Measurements from ENCODE around the gene MEGF11. TPM values are rescaled to one million over a fixed set of nuclear protein-coding genes. Genes with fewer than 3 reads are reported as not detected.
A peak's percentile ranks its signal among the peaks of the same experiment; 100 is the strongest.
"Not testable (repeated sequence)": the region's sequence is repeated elsewhere in the genome, so short reads cannot be mapped to it uniquely, and the experiment has no call there.

The MEGF11 gene
- total RNA-seq, 4 donors from 2014 or later, result 0.20 TPM; not detected in 3

DNA sequence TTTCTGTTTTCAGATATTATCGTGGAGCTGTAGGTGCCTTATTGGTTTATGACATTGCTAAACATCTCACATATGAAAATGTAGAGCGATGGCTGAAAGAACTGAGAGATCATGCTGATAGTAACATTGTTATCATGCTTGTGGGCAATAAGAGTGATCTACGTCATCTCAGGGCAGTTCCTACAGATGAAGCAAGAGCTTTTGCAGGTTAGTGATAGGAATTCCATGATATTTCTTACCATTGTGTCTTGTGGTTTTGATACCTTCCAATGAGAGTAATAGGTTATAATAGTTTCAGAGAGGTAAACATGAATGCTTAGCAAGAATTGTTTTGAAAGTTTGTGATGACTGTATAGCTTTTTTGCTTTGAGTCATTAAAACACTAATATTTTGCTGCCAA, 375.8 kb downstream of the MEGF11 start:
- intact Hi-C loops (cut with DNase I), result no loop called here
- no peaks in the 10 kb centered on the region for H3K9me3 ChIP-seq
- WGBS, 2 donors, result 89 to 94% methylated on average over 3 of the region's 3 CpGs
- no peaks in the 10 kb centered on the region for H3K27me3 ChIP-seq
- TF ChIP-seq CTCF (IDR thresholded peaks at IDR 0.05), result no peak
- no peak for TF ChIP-seq POLR2A (IDR thresholded peaks at IDR 0.05)
- no peak overlapping the region for H3K4me3 ChIP-seq (replicated peaks in 1 of 3)
- H3K27ac ChIP-seq, result no peak overlapping the region
- DNase-seq, result no peak
- H3K36me3 ChIP-seq, result peaks cover 31 to 32% of the 10 kb centered on the region in 2 donors
- H3K4me1 ChIP-seq, result peaks cover 4 to 24% of the 10 kb centered on the region in 2 donors

DNA sequence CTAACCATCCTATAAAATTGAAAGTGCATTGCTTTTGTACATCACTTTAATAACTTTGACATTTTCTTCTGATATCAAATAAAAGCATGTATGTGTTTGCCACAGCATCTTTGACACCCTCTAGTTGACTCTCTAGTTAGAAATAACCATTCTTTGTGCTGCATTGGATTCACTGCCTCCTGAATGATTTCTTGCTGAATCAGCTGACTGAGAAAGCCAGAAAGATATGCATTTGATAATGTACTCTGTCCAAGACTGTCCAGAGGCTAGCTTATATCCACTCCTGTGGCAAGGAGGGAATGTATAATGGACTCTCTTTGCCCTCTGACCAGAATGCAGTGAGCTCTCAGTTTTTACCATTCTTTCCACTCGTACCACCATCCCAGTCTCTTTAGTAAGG, 378.1 kb downstream of the MEGF11 start:
- Histone ChIP-seq H3K27me3 (no peaks in the 10 kb centered on the region), H3K4me3 (replicated peaks in 1 of 3) (no peak overlapping the region), H3K4me1 (peaks cover 14 to 20% of the 10 kb centered on the region in 2 donors), H3K27ac (no peak overlapping the region), H3K9me3 (no peaks in the 10 kb centered on the region), H3K36me3 (peaks cover 29 to 31% of the 10 kb centered on the region in 2 donors)
- WGBS, 2 donors, result 90 to 92% methylated on average over 1 of the region's 1 CpG
- no peak for DNase-seq
- no peak for TF ChIP-seq CTCF (IDR thresholded peaks at IDR 0.05)
- no peak for TF ChIP-seq POLR2A (IDR thresholded peaks at IDR 0.05)
- intact Hi-C loops (cut with DNase I), result no loop called here

- H3K27me3 ChIP-seq, result no peaks in the 10 kb centered on the region
- DNase-seq, result no peak
- H3K27ac ChIP-seq, result peak overlapping the region in 1 of 3 donors; percentile 27
- H3K36me3 ChIP-seq, result peaks cover 10 to 11% of the 10 kb centered on the region in 2 donors
- intact Hi-C loops (cut with DNase I), result no loop called here
- no peak overlapping the region for H3K4me3 ChIP-seq (replicated peaks in 1 of 3)
- H3K9me3 ChIP-seq, result no peaks in the 10 kb centered on the region
- H3K4me1 ChIP-seq, result peaks cover 18 to 20% of the 10 kb centered on the region in 2 donors
- TF ChIP-seq CTCF (IDR thresholded peaks at IDR 0.05), result no peak
- no peak for TF ChIP-seq POLR2A (IDR thresholded peaks at IDR 0.05)
Measured at GRCh38 chr15:65873256-65873655, 380.3 kb downstream of the MEGF11 start.

DNA sequence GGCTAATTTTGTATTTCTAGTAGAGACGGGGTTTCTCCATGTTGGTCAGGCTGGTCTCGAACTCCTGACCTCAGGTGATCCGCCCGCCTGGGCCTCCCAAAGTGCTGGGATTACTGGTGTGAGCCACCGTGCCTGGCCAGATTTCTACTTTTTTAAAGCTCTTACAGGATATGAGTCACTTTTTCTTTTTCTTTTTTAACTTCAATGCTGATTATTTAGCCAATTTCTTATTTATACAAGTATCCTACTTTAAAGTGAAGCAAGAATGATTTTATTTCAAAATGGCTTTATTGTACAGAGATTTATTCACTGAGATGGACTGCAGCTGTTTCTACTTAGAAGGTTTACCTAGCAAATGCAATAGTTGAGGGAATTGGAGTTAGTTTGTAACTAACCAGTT, 381.0 kb downstream of the MEGF11 start:
- H3K4me3 ChIP-seq (replicated peaks in 1 of 3); H3K36me3 ChIP-seq; DNase-seq; H3K9me3 ChIP-seq; H3K27me3 ChIP-seq; intact Hi-C loops (cut with DNase I): not testable (repeated sequence)
- H3K27ac ChIP-seq, result peak overlapping the region in 1 of 3 donors; percentile 27
- H3K4me1 ChIP-seq, result peaks cover 18 to 20% of the 10 kb centered on the region in 2 donors
- 83 to 87% methylated on average over 5 of the region's 5 CpGs for WGBS, 2 donors

- H3K36me3 ChIP-seq; intact Hi-C loops (cut with DNase I); H3K27me3 ChIP-seq; H3K4me3 ChIP-seq (replicated peaks in 1 of 3); H3K27ac ChIP-seq; H3K9me3 ChIP-seq; DNase-seq: not testable (repeated sequence)
- 77 to 85% methylated on average over 9 of the region's 9 CpGs for WGBS, 2 donors
- H3K4me1 ChIP-seq, result peaks cover 18 to 20% of the 10 kb centered on the region in 2 donors
Measured at GRCh38 chr15:65871886-65872285, 381.7 kb downstream of the MEGF11 start.

GRCh38 chr15:65870889-65871533, 382.5 kb downstream of the MEGF11 start:
- H3K4me3 ChIP-seq (replicated peaks in 1 of 3), result peak overlapping the region in 2 of 3 donors; percentile 93 to 100
- H3K27me3 ChIP-seq, result no peaks in the 10 kb centered on the region
- H3K36me3 ChIP-seq, result no peaks in the 10 kb centered on the region
- 46 to 48% methylated on average over 2 of the region's 2 CpGs for WGBS, 2 donors
- intact Hi-C loops (cut with DNase I), result no loop called here
- peaks cover 16 to 18% of the 10 kb centered on the region in 2 donors for H3K4me1 ChIP-seq
- H3K9me3 ChIP-seq, result no peaks in the 10 kb centered on the region
- TF ChIP-seq POLR2A (IDR thresholded peaks at IDR 0.05), result peak in 1 of 2 donors; percentile 0
- TF ChIP-seq CTCF (IDR thresholded peaks at IDR 0.05), result no peak
- H3K27ac ChIP-seq, result peak overlapping the region; percentile 88 to 93 (median 89)
- DNase-seq, result no peak
